ENCODE results near the gene JAM2. TPM values are rescaled to one million over a fixed set of nuclear protein-coding genes. Genes with fewer than 3 reads are reported as not detected.
"Not testable (repeated sequence)": the region's sequence is repeated elsewhere in the genome, so short reads cannot be mapped to it uniquely, and the experiment has no call there.

The JAM2 gene
- total RNA-seq, 1 experiment from 2014 or later = 0.08 TPM

GRCh38 chr21:25643486-25643885 lies 4.4 kb downstream of the JAM2 start:
- DNase-seq (ENCODE audit: low read depth) = no peak

GRCh38 chr21:25646474-25646873 lies 7.4 kb downstream of the JAM2 start:
- DNase-seq (ENCODE audit: low read depth) = no peak

- DNase-seq (ENCODE audit: low read depth) = no peak
Observed at GRCh38 chr21:25647647-25648046, 8.6 kb downstream of the JAM2 start.

- DNase-seq (ENCODE audit: low read depth) = no peak
Observed at GRCh38 chr21:25649146-25649545, 10.1 kb downstream of the JAM2 start.

GRCh38 chr21:25656412-25656811 lies 17.4 kb downstream of the JAM2 start:
- no peak for DNase-seq (ENCODE audit: low read depth)

- peak; percentile 9 for DNase-seq (ENCODE audit: low read depth)
Observed at GRCh38 chr21:25657140-25657539, 18.1 kb downstream of the JAM2 start.

GRCh38 chr21:25658427-25659035 lies 19.5 kb downstream of the JAM2 start:
- no peak for DNase-seq (ENCODE audit: low read depth)

GRCh38 chr21:25660233-25660632 lies 21.2 kb downstream of the JAM2 start:
- DNase-seq (ENCODE audit: low read depth) = no peak

DNA sequence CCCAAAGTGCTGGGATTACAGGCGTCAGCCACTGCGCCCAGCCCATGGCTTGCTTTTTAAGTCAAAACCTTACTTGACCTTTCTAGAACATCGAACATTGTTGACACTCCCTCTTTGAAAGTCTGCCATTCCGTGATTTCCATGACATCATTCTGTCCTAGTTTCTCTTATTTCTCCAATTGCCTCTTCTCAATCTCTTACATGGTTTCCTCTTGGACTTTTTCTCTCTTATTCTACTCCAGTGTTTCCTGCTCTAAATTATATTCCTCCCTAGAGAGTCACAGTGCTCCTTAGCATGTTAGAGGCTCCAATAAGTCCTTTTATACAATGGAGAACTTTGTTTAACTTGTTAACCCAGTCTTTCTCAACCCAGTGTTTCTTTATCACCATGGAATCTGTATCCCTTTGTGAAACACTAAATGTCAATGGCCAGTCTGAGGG lies 25.5 kb downstream of the JAM2 start:
- no peak for DNase-seq (ENCODE audit: low read depth)

GRCh38 chr21:25670726-25671125 lies 31.7 kb downstream of the JAM2 start:
- DNase-seq (ENCODE audit: low read depth) = no peak

GRCh38 chr21:25676451-25676850 lies 37.4 kb downstream of the JAM2 start:
- DNase-seq (ENCODE audit: low read depth) = no peak

- no peak for DNase-seq (ENCODE audit: low read depth)
Observed at GRCh38 chr21:25682382-25682781, 43.3 kb downstream of the JAM2 start.

- DNase-seq (ENCODE audit: low read depth) = no peak
Observed at GRCh38 chr21:25687787-25688186, 48.7 kb downstream of the JAM2 start.

- no peak for DNase-seq (ENCODE audit: low read depth)
Observed at GRCh38 chr21:25688275-25689155, 49.5 kb downstream of the JAM2 start.

DNA sequence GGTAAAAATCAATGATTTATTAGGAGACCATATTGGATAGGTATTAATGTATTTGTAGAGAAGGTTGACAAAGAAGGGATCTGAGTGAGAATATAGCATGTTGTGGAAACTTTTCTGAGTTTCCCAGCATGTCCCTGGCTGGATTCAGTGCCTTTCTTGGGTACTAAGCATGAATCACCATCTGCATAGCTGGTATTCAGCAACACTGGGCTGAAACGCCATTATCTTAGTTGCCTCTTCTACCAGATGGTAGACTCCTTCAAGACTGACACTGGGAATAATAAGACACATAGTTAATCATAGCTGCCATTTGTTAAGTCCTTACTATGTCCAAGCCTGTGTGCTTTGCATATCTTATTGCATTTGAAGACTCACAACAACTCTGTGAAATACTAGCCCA lies 50.2 kb downstream of the JAM2 start:
- no peak for DNase-seq (ENCODE audit: low read depth)

DNA sequence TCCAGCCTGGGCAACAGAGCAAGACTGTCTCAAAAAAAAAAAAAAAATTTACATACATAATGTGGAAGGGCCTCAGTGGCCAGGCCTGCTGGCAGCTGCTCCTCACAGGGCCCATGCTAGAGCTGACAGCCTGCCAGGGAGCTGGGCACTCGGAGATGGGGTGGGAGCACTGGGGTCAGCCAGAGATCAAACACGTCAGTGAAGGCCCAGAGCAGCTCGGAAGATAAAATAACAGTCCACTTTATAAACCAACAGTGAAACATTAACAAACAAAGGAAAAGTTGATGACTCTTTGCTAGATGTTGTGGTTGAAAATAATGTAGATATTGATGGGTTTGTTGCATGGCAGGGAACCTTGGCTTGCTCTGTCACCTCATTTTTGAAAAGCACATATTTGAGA lies 52.9 kb downstream of the JAM2 start:
- no peak for DNase-seq (ENCODE audit: low read depth)

- not testable (repeated sequence) for DNase-seq (ENCODE audit: low read depth)
Observed at GRCh38 chr21:25695461-25695860, 56.4 kb downstream of the JAM2 start.

DNA sequence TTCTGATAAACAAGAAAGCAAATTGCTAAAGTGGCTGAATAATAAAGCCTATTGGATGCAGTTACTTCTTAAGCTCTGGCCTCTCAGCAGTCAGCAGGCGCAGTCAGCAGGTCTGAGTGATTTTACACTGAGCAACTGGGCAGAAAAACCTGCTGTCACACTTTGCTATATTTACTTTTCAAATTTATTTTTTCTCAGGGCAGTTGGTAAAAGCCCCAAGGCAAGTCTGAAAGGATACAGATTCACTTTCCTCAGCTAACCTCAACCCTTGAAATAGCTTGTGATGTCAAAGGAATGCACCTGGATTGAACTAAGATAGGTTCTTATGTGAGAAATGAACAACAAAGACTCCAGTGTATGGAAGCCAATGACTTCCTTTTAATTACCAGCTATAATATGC lies 61.7 kb downstream of the JAM2 start:
- no peak for DNase-seq (ENCODE audit: low read depth)

- DNase-seq (ENCODE audit: low read depth) = no peak
Observed at GRCh38 chr21:25701529-25701928, 62.5 kb downstream of the JAM2 start.

- no peak for DNase-seq (ENCODE audit: low read depth)
Observed at GRCh38 chr21:25708467-25709065, 69.5 kb downstream of the JAM2 start.

GRCh38 chr21:25709684-25710265 lies 70.7 kb downstream of the JAM2 start:
- no peak for DNase-seq (ENCODE audit: low read depth)

GRCh38 chr21:25710550-25710949 lies 71.5 kb downstream of the JAM2 start:
- DNase-seq (ENCODE audit: low read depth) = no peak
